Measurements from ENCODE around the gene NLRP8.

DNA sequence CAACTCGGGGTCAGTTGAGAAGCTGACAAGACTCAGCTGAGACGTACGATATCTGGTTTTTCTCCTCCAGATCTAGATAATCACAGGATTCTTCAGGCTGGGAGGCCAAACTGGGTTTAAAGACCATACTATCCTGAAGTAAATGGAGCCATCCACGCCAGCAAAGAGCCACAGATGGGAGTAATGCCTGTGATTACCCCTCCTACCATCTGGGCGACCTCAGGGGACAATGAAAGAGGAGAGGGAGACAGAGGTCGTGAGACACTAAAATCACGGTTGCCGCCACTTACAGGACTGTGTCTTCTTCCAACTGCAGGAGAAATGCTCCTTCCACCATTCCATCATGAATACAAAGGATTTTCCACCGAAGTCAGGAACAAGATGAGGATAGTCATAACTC lies 12.4 kb upstream of the NLRP8 start:
- TF ChIP-seq, protein P1, sequence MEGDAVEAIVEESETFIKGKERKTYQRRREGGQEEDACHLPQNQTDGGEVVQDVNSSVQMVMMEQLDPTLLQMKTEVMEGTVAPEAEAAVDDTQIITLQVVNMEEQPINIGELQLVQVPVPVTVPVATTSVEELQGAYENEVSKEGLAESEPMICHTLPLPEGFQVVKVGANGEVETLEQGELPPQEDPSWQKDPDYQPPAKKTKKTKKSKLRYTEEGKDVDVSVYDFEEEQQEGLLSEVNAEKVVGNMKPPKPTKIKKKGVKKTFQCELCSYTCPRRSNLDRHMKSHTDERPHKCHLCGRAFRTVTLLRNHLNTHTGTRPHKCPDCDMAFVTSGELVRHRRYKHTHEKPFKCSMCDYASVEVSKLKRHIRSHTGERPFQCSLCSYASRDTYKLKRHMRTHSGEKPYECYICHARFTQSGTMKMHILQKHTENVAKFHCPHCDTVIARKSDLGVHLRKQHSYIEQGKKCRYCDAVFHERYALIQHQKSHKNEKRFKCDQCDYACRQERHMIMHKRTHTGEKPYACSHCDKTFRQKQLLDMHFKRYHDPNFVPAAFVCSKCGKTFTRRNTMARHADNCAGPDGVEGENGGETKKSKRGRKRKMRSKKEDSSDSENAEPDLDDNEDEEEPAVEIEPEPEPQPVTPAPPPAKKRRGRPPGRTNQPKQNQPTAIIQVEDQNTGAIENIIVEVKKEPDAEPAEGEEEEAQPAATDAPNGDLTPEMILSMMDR (IDR thresholded peaks at IDR 0.05): no peak
- no peak for TF ChIP-seq POLR2A (IDR thresholded peaks at IDR 0.05)
